PFSK-1 (cell line): ENCODE measurements around the gene BARX1.

Experiments
- FOXP2 ChIP-seq: optimal IDR thresholded peaks from 2 replicates; pipeline ENCODE3; 2011; ENCODE audit warnings: borderline replicate concordance, control low read depth, inconsistent platforms; ENCODE audit not compliant: insufficient read depth; ENCODE audit errors: extremely low read length, extremely low read depth
- POLR2AphosphoS5 ChIP-seq: IDR thresholded peaks from 2 replicates; pipeline ENCODE4 v1.6.1; 2012; ENCODE audit warnings: low read depth, mild to moderate bottlenecking, control low read depth, low read length, moderate library complexity
- SIN3A ChIP-seq: IDR thresholded peaks from 2 replicates; pipeline ENCODE4 v1.6.1; 2012; ENCODE audit warnings: mild to moderate bottlenecking, low read length, moderate library complexity, borderline replicate concordance; ENCODE audit not compliant: insufficient read depth
- TAF1 ChIP-seq: IDR thresholded peaks from 2 replicates; pipeline ENCODE4 v1.6.1; 2012; ENCODE audit warnings: low read length, control low read depth, borderline replicate concordance; ENCODE audit not compliant: insufficient read depth
- TF ChIP-seq, protein P1 (sequence below), 2 experiments: IDR thresholded peaks; 2 replicates each; pipeline versions ENCODE4 v1.6.1 to v1.8.0; 2011 to 2012; ENCODE audit warnings: low read depth in 2 of 2, low read length in 2 of 2, control low read depth in 1 of 2, inconsistent platforms in 1 of 2, mild to moderate bottlenecking in 1 of 2, moderate library complexity in 1 of 2; ENCODE audit not compliant: insufficient read depth in 1 of 2

DNA sequence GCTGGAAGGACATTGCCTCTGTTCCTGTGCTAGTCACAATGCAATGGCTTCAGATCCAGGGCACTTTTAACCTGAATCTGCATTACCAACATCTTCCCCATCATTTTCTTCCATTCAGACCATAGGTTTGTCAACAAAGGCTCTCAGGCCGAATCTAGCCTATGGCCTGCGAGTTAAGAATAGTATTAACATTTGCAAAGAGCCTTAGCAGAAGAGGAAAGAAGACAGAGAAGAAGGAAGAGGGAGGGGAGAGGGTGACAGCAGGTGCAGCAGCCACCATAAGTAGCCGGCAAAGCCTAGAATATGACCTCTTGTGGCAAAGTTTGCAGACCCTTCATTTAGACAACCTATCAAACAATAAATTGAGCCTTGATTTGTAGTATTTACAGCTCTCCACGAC lies 32.6 kb downstream of the BARX1 start:
- no peak for TF ChIP-seq TAF1
- no peak for TF ChIP-seq POLR2AphosphoS5
- no peak for TF ChIP-seq SIN3A
- TF ChIP-seq, protein P1, sequence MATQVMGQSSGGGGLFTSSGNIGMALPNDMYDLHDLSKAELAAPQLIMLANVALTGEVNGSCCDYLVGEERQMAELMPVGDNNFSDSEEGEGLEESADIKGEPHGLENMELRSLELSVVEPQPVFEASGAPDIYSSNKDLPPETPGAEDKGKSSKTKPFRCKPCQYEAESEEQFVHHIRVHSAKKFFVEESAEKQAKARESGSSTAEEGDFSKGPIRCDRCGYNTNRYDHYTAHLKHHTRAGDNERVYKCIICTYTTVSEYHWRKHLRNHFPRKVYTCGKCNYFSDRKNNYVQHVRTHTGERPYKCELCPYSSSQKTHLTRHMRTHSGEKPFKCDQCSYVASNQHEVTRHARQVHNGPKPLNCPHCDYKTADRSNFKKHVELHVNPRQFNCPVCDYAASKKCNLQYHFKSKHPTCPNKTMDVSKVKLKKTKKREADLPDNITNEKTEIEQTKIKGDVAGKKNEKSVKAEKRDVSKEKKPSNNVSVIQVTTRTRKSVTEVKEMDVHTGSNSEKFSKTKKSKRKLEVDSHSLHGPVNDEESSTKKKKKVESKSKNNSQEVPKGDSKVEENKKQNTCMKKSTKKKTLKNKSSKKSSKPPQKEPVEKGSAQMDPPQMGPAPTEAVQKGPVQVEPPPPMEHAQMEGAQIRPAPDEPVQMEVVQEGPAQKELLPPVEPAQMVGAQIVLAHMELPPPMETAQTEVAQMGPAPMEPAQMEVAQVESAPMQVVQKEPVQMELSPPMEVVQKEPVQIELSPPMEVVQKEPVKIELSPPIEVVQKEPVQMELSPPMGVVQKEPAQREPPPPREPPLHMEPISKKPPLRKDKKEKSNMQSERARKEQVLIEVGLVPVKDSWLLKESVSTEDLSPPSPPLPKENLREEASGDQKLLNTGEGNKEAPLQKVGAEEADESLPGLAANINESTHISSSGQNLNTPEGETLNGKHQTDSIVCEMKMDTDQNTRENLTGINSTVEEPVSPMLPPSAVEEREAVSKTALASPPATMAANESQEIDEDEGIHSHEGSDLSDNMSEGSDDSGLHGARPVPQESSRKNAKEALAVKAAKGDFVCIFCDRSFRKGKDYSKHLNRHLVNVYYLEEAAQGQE (IDR thresholded peaks at IDR 0.05; ENCODE audit: insufficient read depth in 1 of 2, low read depth in 2 of 2, low read length in 2 of 2): no peak
- TF ChIP-seq FOXP2: no peak
